HEK293T (cell line): ENCODE measurements around the gene SH3PXD2A.
A peak's percentile ranks its signal among the peaks of the same experiment; 100 is the strongest.
"Not testable (repeated sequence)": the region's sequence is repeated elsewhere in the genome, so short reads cannot be mapped to it uniquely, and the experiment has no call there.

Experiments used
- CTCF ChIA-PET: fragments of 350-600 bp; formaldehyde crosslinking; extraction: SDS; loops from one replicate; lab custom pipeline; 2021; ENCODE audit warnings: antibody characterized with exemption, inconsistent platforms; lab: Yijun Ruan, JAX
- POLR2A ChIA-PET: fragments of 350-600 bp; formaldehyde crosslinking; extraction: SDS; loops from one replicate; lab custom pipeline; 2020; ENCODE audit warnings: antibody characterized with exemption, inconsistent platforms; lab: Yijun Ruan, JAX
- DNase-seq: peaks from one replicate; pipeline ENCODE4 v3.0.0; 2012; ENCODE audit warnings: mixed read lengths; ENCODE audit errors: extremely low spot score
- ARNT ChIP-seq: fragments of 450-650 bp; IDR thresholded peaks from 2 replicates; pipeline ENCODE4 v1.6.1; 2017; ENCODE audit warnings: mild to moderate bottlenecking
- BHLHE40 ChIP-seq: fragments of 450-650 bp; IDR thresholded peaks from 2 replicates; pipeline ENCODE4 v1.6.1; 2016; ENCODE audit warnings: mild to moderate bottlenecking, moderate library complexity, borderline replicate concordance
- CTBP1 ChIP-seq: fragments of 450-650 bp; IDR thresholded peaks from 2 replicates; pipeline ENCODE4 v1.6.1; 2016; ENCODE audit warnings: borderline replicate concordance
- ELF4 ChIP-seq: fragments of 450-650 bp; IDR thresholded peaks from 2 replicates; pipeline ENCODE4 v1.6.1; 2017; ENCODE audit warnings: antibody characterized with exemption
- FOXA1 ChIP-seq: fragments of 450-650 bp; IDR thresholded peaks from 2 replicates; pipeline ENCODE4 v1.6.1; 2016; ENCODE audit warnings: mild to moderate bottlenecking
- FOXK2 ChIP-seq: fragments of 450-650 bp; IDR thresholded peaks from 2 replicates; pipeline ENCODE4 v1.6.1; 2016; ENCODE audit warnings: mild to moderate bottlenecking
- FOXM1 ChIP-seq: fragments of 450-650 bp; IDR thresholded peaks from 2 replicates; pipeline ENCODE4 v1.6.1; 2017; ENCODE audit warnings: mild to moderate bottlenecking, borderline replicate concordance
- HDGF ChIP-seq: fragments of 450-650 bp; IDR thresholded peaks from 2 replicates; pipeline ENCODE4 v1.6.1; 2017; ENCODE audit warnings: antibody characterized with exemption, borderline replicate concordance
- L3MBTL2 ChIP-seq: fragments of 450-650 bp; conservative IDR thresholded peaks from 2 replicates; pipeline ENCODE4 v1.6.1; 2016; ENCODE audit warnings: mild to moderate bottlenecking
- LEF1 ChIP-seq: fragments of 450-650 bp; IDR thresholded peaks from 2 replicates; pipeline ENCODE4 v1.6.1; 2017; ENCODE audit warnings: mild to moderate bottlenecking, borderline replicate concordance
- NFRKB ChIP-seq: fragments of 450-650 bp; IDR thresholded peaks from 2 replicates; pipeline ENCODE4 v1.6.1; 2016; ENCODE audit warnings: mild to moderate bottlenecking, moderate library complexity
- SP1 ChIP-seq: fragments of 450-650 bp; IDR thresholded peaks from 2 replicates; pipeline ENCODE4 v1.6.1; 2017
- SUZ12 ChIP-seq: fragments of 450-650 bp; IDR thresholded peaks from 2 replicates; pipeline ENCODE4 v1.6.1; 2016; ENCODE audit warnings: mild to moderate bottlenecking
- TARDBP ChIP-seq: fragments of 450-650 bp; IDR thresholded peaks from 2 replicates; pipeline ENCODE4 v1.6.1; 2016
- ZNF384 ChIP-seq: fragments of 450-650 bp; IDR thresholded peaks from 2 replicates; pipeline ENCODE4 v1.6.1; 2016
- TF ChIP-seq, protein P1 (sequence below): fragments of 450-650 bp; IDR thresholded peaks from 2 replicates; pipeline ENCODE4 v1.6.1; 2016

The SH3PXD2A gene

DNA sequence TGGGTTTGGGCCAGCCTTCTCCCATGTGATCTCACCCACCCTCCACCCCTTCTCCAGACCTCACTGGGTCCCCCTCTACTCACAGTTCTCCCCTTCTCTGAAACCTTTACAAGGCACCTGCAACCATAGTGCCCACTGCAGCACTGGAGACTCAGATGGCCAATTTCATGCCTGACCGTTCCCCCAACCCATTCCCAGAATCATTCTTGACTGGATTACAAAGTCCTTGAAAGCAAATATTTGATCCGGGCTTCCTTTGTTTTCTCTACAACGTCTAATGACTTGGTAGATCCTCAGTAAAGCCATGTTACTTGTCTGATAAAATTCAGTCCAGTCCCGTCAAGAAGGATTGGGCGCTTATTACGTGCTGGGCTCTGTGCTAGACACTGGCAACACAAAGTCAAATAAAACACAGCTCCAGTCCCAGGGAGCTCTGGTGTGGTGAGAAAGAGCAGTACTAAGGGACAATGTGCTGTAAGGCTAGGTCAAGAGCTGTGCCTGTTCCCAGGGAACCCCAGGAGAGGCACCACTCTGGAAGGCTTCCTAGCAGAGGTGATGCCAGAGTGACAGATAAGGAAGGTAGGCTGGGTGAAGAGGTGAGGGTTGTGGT lies 36.5 kb downstream of the SH3PXD2A start:
- no peak for DNase-seq
- TF ChIP-seq L3MBTL2 = no peak
- TF ChIP-seq FOXM1 = no peak
- TF ChIP-seq ZNF384 = no peak
- TF ChIP-seq NFRKB = no peak
- TF ChIP-seq CTBP1 = no peak
- no peak for TF ChIP-seq SUZ12
- no peak for TF ChIP-seq LEF1
- TF ChIP-seq FOXA1 = no peak
- no peak for TF ChIP-seq SP1
- no peak for TF ChIP-seq ARNT
- ChIA-PET CTCF (no interaction called here), POLR2A (no interaction called here)

DNA sequence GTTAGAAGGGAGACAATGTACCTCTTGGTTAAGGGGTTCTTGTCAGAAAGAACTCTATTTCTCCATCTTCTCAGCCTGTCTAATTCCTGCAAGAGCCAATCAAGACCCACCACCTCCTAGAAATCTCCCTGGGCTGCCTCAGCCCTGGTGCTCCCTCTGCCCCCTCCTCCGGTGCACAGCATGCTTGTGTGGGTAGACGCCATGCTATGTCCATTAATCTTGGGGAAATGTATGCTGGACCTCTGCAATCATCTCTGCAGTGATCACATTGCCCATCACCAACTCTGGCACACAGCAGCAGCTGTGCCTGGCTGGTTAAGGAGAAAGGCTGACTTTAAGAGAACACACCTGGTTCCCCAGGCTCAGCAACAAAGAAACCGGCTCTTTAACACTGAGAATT lies 37.3 kb downstream of the SH3PXD2A start:
- ChIA-PET CTCF (no interaction called here), POLR2A (no interaction called here)
- TF ChIP-seq TARDBP = no peak
- TF ChIP-seq, protein P1, sequence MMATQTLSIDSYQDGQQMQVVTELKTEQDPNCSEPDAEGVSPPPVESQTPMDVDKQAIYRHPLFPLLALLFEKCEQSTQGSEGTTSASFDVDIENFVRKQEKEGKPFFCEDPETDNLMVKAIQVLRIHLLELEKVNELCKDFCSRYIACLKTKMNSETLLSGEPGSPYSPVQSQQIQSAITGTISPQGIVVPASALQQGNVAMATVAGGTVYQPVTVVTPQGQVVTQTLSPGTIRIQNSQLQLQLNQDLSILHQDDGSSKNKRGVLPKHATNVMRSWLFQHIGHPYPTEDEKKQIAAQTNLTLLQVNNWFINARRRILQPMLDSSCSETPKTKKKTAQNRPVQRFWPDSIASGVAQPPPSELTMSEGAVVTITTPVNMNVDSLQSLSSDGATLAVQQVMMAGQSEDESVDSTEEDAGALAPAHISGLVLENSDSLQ = no peak
- TF ChIP-seq CTBP1 = no peak
- no peak for TF ChIP-seq ARNT
- TF ChIP-seq SP1 = no peak
- TF ChIP-seq BHLHE40 = no peak
- no peak for TF ChIP-seq NFRKB
- no peak for TF ChIP-seq ZNF384
- no peak for TF ChIP-seq HDGF
- TF ChIP-seq FOXA1 = no peak
- TF ChIP-seq SUZ12 = no peak
- no peak for DNase-seq

DNA sequence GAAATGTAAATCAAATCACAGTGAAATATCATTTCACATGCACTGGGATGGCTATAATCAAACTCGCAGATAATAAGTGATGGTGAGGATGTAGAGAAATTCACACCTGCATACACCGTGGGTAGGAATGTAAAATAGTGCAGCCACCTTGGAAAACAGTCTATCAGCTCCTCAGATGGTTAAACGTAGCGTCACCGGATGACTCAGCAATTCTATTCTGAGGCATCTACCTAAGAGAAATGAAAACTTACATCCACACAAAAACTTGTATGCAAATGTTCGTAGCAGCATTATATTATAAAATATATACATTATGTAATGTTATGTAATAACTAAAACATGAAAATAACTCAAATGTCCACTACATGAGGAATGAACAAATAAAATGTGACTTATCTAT lies 38.9 kb downstream of the SH3PXD2A start:
- TF ChIP-seq HDGF (no peak), ZNF384 (no peak), L3MBTL2 (no peak), LEF1 (no peak), ELF4 (no peak), ARNT (no peak), TARDBP (no peak), FOXK2 (no peak), SUZ12 (no peak), NFRKB (no peak), BHLHE40 (no peak)
- TF ChIP-seq, protein P1 = no peak
- ChIA-PET POLR2A (no interaction called here), CTCF (no interaction called here)
- no peak for DNase-seq

DNA sequence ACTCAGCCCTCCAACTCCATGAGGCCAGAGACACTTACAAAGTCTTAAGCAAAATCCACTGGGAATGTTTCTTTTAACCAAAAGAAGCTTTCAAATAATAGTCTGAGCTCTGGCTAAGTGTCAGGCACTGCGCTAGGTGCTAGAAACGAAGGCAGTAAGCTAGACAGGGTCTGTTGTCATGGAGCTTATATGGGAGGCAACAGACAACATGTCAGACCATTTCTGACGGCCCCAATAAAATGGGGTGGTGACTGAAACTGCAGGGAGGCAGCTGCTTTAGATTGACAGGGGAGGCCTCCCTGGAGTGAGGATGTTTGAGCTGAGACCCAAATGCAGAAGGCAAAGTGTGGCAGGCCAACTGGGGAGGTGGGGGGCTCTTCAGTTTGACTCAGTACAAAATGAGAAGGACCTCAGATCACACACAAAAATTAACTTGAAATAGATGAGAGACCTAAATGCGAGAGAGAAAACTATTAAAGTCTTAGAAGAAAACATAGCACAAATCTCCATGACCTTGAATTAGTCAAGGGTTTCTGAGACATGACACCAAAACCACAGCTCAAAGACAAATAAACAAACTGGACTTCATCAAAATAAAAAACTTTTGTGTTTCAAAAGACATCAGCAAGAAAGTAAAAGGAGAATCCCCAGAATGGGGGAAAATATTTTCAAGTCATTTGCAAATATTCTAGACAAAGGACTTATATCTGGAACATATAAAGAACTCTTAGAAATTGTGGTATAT lies 40.6 kb downstream of the SH3PXD2A start:
- ChIA-PET POLR2A (no interaction called here), CTCF (no interaction called here)
- DNase-seq = no peak
- no peak for TF ChIP-seq LEF1
- TF ChIP-seq, protein P1 = peak; percentile 71

DNA sequence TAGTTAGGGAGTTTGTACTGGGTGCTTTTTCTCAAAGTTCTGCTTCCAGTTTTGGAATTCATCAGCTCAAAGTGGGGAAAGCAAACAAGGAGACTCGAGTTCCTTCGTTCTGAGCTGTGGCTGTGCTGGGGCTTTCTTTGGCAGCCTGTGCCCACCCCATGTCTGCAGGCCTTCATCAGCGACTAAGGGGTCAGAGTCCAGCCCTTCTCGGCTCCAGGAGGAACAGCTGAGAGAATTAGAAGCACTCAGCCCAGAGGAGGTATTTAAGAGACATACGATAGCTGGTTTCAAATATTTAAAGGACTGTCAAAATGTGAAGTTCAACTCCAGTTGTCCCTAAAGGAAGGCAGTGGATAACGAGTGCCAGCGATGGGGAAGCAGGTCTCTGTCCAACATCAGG lies 41.3 kb downstream of the SH3PXD2A start:
- TF ChIP-seq FOXA1 (no peak), NFRKB (no peak), ELF4 (no peak), LEF1 (no peak), HDGF (no peak), FOXK2 (no peak), SP1 (no peak), FOXM1 (no peak), ZNF384 (no peak), TARDBP (no peak), SUZ12 (no peak), ARNT (no peak), BHLHE40 (no peak)
- TF ChIP-seq, protein P1 = no peak
- no peak for DNase-seq
- POLR2A ChIA-PET = no interaction called here
- CTCF ChIA-PET = no interaction called here

DNA sequence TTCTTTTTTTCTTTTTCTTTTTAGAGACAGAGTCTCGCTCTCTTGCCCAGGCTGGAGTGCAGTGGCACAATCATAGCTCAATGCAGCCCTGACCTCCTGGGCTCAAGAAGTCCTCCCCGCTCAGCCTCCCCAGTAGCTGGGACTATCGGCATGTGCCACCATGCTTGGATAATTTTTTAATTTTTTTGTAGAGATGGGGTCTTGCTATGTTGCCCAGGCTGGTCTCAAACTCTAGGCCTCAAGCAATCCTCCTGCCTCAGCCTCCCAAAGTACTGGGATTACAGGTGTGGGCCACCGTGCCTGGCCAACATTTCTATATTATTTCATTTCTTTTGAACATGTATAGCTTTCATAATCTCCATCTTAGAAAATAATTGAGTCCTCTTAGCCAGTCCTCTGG lies 42.1 kb downstream of the SH3PXD2A start:
- DNase-seq, POLR2A ChIA-PET, CTCF ChIA-PET: not testable (repeated sequence)
